ENCODE results near the gene NPR1.

DNA sequence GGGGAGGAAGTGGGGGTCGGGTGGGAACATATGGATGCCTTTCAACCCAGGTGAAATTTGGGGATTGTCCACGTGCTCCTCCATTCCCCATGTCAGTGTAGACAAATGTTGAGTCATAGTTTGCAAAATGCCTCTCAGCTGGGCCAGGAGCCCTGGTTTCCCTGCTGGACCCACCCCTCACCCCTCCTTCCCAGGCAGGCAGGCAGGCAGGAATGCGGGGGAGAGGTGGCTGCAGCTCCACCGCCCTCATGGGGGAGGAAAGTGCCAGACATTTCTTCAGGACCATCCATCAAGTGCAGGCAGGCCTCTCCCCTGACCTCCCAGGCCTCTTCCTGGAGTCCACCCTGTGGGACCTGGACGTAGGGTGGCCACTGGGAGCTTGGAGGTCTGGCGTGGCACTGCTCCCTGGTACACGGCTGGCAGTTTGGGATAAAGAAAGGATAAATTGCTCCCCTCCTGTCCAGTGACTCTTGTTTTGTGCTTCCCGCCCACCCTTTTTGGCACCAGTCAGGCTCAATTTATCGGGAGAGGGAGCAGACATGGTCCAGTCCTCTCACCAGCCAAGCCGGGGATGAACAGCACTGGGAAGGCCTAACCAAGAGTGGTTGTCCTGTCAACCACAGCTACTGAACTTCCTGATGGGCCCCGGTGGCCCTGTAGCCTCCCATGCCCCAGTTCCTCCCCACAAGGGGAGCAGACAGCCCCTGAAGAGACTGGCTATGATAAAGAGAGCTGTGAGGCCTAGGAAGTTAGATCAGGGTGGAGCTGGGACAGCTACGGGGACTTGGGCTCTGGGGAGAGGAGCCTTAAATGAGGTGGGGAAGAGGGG is 18.9 kb downstream of the NPR1 start:
- TF ChIP-seq, protein P1, sequence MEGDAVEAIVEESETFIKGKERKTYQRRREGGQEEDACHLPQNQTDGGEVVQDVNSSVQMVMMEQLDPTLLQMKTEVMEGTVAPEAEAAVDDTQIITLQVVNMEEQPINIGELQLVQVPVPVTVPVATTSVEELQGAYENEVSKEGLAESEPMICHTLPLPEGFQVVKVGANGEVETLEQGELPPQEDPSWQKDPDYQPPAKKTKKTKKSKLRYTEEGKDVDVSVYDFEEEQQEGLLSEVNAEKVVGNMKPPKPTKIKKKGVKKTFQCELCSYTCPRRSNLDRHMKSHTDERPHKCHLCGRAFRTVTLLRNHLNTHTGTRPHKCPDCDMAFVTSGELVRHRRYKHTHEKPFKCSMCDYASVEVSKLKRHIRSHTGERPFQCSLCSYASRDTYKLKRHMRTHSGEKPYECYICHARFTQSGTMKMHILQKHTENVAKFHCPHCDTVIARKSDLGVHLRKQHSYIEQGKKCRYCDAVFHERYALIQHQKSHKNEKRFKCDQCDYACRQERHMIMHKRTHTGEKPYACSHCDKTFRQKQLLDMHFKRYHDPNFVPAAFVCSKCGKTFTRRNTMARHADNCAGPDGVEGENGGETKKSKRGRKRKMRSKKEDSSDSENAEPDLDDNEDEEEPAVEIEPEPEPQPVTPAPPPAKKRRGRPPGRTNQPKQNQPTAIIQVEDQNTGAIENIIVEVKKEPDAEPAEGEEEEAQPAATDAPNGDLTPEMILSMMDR (tag by site-specific recombination; IDR thresholded peaks at IDR 0.05): no peak
- TF ChIP-seq ZNF791 (tag by site-specific recombination; IDR thresholded peaks at IDR 0.05) (no peak), ZNF768 (tag by site-specific recombination; IDR thresholded peaks at IDR 0.05) (no peak), YY1 (tag by site-specific recombination; IDR thresholded peaks at IDR 0.05) (no peak), ZNF274 (IDR thresholded peaks at IDR 0.05; ENCODE audit: low read length) (no peak), ZNF274 (tag by site-specific recombination; IDR thresholded peaks at IDR 0.05; ENCODE audit: borderline replicate concordance) (no peak)
- TF ChIP-seq, protein P2, sequence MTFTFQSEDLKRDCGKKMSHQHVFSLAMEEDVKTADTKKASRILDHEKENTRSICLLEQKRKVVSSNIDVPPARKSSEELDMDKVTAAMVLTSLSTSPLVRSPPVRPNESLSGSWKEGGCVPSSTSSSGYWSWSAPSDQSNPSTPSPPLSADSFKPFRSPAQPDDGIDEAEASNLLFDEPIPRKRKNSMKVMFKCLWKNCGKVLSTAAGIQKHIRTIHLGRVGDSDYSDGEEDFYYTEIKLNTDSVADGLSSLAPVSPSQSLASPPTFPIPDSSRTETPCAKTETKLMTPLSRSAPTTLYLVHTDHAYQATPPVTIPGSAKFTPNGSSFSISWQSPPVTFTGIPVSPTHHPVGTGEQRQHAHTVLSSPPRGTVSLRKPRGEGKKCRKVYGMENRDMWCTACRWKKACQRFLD (tag by site-specific recombination; IDR thresholded peaks at IDR 0.05): no peak

Measured in HEK293 (cell line).